Keratinocyte (primary cell): ENCODE measurements around the gene TTC13. TPM values are rescaled to one million over a fixed set of nuclear protein-coding genes. Genes with fewer than 3 reads are reported as not detected.
"Not testable (repeated sequence)": the region's sequence is repeated elsewhere in the genome, so short reads cannot be mapped to it uniquely, and the experiment has no call there.

ENCODE experiments used
- DNase-seq: peaks from one replicate; pipeline ENCODE4 v3.0.0-alpha.2; 2011; ENCODE audit warnings: low read depth, missing footprints, low spot score
- FAIRE-seq: peaks from 2 replicates; lab custom pipeline; 2011; peaks lifted over from hg19 to GRCh38; lab: Jason Lieb, UNC
- H2AFZ ChIP-seq: 2 replicates; pipeline ENCODE4 v1.6.0; 2012; ENCODE audit warnings: low read length, control low read depth, inconsistent platforms; ENCODE audit not compliant: control insufficient read depth
- H3K27ac ChIP-seq: 2 replicates; pipeline ENCODE4 v1.5.1; 2011; ENCODE audit warnings: low read length; ENCODE audit not compliant: control insufficient read depth, insufficient read depth
- H3K27me3 ChIP-seq: 3 replicates; pipeline ENCODE4 v1.6.0; 2011; ENCODE audit warnings: low read length; ENCODE audit not compliant: control insufficient read depth, insufficient read depth; ENCODE audit errors: extremely low read depth
- H3K36me3 ChIP-seq, 2 experiments: 2 replicates in 1 of 2; 3 replicates in 1 of 2; pipeline ENCODE4 v1.5.1; 2011; ENCODE audit warnings: low read length in 2 of 2, mild to moderate bottlenecking in 1 of 2; ENCODE audit not compliant: control insufficient read depth in 2 of 2, insufficient read depth in 2 of 2; ENCODE audit errors: extremely low read depth in 1 of 2
- H3K4me1 ChIP-seq: 3 replicates; pipeline ENCODE4 v1.5.1; 2011; ENCODE audit warnings: low read length; ENCODE audit not compliant: control insufficient read depth, insufficient read depth; ENCODE audit errors: extremely low read depth
- H3K4me2 ChIP-seq: 3 replicates; pipeline ENCODE4 v1.6.0; 2011; ENCODE audit warnings: low read depth, low read length; ENCODE audit not compliant: control insufficient read depth, insufficient read depth; ENCODE audit errors: extremely low read depth
- H3K4me3 ChIP-seq, 3 experiments: fragments of 200-600 bp in 1 of 3; sonication (generic) in 1 of 3; 2 replicates in 2 of 3; 3 replicates in 1 of 3; pipeline ENCODE4 v1.5.1; 2011 to 2016; ENCODE audit warnings: low read length in 3 of 3, mild to moderate bottlenecking in 3 of 3, control low read depth in 2 of 3, inconsistent platforms in 1 of 3, low read depth in 1 of 3, mixed read lengths in 1 of 3, mixed run types in 1 of 3, moderate library complexity in 1 of 3; ENCODE audit not compliant: control insufficient read depth in 2 of 3, insufficient read depth in 2 of 3; ENCODE audit errors: extremely low read depth in 1 of 3
- H3K79me2 ChIP-seq: 2 replicates; pipeline ENCODE4 v1.6.0; 2012; ENCODE audit warnings: low read length; ENCODE audit not compliant: control insufficient read depth, insufficient read depth
- H3K9ac ChIP-seq: 3 replicates; pipeline ENCODE4 v1.6.0; 2011; ENCODE audit warnings: low read length; ENCODE audit not compliant: control insufficient read depth, insufficient read depth; ENCODE audit errors: extremely low read depth
- H3K9me1 ChIP-seq: 3 replicates; pipeline ENCODE4 v1.6.0; 2011; ENCODE audit warnings: low read length; ENCODE audit not compliant: control insufficient read depth, insufficient read depth; ENCODE audit errors: extremely low read depth
- H3K9me3 ChIP-seq: 2 replicates; pipeline ENCODE4 v1.5.1; 2012; ENCODE audit warnings: low read depth, low read length; ENCODE audit not compliant: control insufficient read depth
- H4K20me1 ChIP-seq: 3 replicates; pipeline ENCODE4 v1.6.0; 2011; ENCODE audit warnings: low read length; ENCODE audit not compliant: control insufficient read depth, insufficient read depth; ENCODE audit errors: extremely low read depth
- CTCF ChIP-seq, 3 experiments: IDR thresholded peaks in 1 of 3; conservative IDR thresholded peaks in 1 of 3; optimal IDR thresholded peaks in 1 of 3; 2 replicates in 2 of 3; 3 replicates in 1 of 3; pipeline versions ENCODE3 to v1.5.1; 2011; ENCODE audit warnings: low read length in 3 of 3, mild to moderate bottlenecking in 3 of 3, moderate library complexity in 2 of 3, control low read depth in 1 of 3, inconsistent platforms in 1 of 3; ENCODE audit not compliant: insufficient read depth in 2 of 3; ENCODE audit errors: extremely low read depth in 1 of 3
- EZH2 ChIP-seq: IDR thresholded peaks from one replicate; pipeline ENCODE4 v1.6.1; 2012; ENCODE audit warnings: inconsistent platforms, mild to moderate bottlenecking, low read length, moderate library complexity
- dilution Hi-C: fragments of 300-500 bp; cut with MboI; formaldehyde crosslinking; loops from one replicate; pipeline ENCODE4 v1.7.0; 2020; ENCODE audit warnings: low sequenced_read_pairs; ENCODE audit not compliant: extremely low pct_ligation_motif_present
- polyA plus RNA-seq, 5 experiments: library from polyadenylated mRNA; depleted of rRNA in 3 of 5; stranded (reverse) in 3 of 5; stranded (forward) in 1 of 5; unstranded in 1 of 5; fragments of >200 nt; gene quantifications; 1 replicate in 1 of 5; 2 replicates in 3 of 5; 3 replicates in 1 of 5; pipeline versions ENCODE4 v1.2.1 to v1.2.3, GENCODE V29; 2011 to 2012; ENCODE audit warnings: missing spikeins in 2 of 5, low read depth in 1 of 5, low replicate concordance in 1 of 5

The TTC13 gene
- polyA plus RNA-seq, 1 donor (not counting 4 experiments of a cell fraction or from before 2014, with no cell fraction given) = 8.3 TPM

DNA sequence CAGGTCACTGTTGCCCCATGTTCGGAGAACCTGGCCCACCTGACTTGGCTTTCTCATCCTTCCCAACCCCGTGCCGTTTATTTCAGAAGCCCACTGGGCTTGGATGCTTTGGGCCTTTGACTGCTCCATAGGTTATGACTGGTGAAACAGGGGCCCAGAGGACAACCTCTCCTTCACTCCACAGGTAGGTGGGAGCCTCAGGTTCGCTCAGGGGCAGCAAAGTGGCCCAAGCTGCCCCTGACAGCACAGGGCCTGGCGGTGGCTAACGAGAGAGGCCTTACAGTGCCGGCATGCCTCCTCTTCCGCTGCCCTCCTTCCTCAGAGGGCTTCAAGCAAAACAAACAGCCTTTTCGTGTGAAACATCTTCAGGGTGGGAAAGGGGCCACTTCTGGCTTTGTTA is 44.5 kb upstream of the TTC13 start:
- Histone ChIP-seq H3K79me2 (peaks cover 6% of the 10 kb centered on the region), H3K27me3 (no peaks in the 10 kb centered on the region), H3K9ac (no peak overlapping the region), H4K20me1 (no peaks in the 10 kb centered on the region), H3K27ac (no peak overlapping the region), H3K9me3 (no peaks in the 10 kb centered on the region), H3K4me1 (peaks cover 25% of the 10 kb centered on the region), H3K36me3 (peaks cover 0 to 2% of the 10 kb centered on the region in 2 experiments), H3K9me1 (no peaks in the 10 kb centered on the region), H2AFZ (no peak overlapping the region), H3K4me2 (no peak overlapping the region), H3K4me3 (no peak overlapping the region)
- dilution Hi-C loops = no loop called here
- no peak for TF ChIP-seq CTCF (optimal IDR thresholded peaks at IDR 0.05 in 1 of 3, IDR thresholded peaks at IDR 0.05 in 1 of 3, conservative IDR thresholded peaks at IDR 0.05 in 1 of 3; ENCODE audit: extremely low read depth in 1 of 3, insufficient read depth in 2 of 3, low read length in 3 of 3)
- TF ChIP-seq EZH2 = no peak
- DNase-seq (no peak), FAIRE-seq (no peak)

DNA sequence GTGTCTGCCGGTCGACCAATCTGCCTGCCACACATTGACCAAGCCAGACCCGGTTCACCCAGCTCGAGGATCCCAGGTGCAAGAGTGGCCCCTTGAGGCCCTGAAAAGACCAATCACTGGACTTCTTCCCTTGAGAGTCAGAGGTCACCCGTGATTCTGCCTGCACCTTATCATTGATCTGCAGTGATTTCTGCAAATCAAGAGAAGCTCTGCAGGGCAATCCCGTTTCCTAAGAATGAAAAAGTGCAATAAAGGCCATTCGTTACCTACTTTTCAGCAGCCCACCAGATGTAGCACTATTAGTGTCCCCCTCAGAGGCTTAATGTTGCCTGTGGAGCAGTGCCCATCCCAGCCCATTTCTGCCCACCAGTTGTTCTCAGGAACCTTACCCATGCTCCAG is 43.9 kb upstream of the TTC13 start:
- H3K36me3 ChIP-seq, H3K9me1 ChIP-seq, dilution Hi-C loops, H3K9ac ChIP-seq, DNase-seq, H3K27me3 ChIP-seq, H2AFZ ChIP-seq, H3K4me2 ChIP-seq, H3K27ac ChIP-seq, FAIRE-seq, H4K20me1 ChIP-seq, H3K79me2 ChIP-seq, H3K9me3 ChIP-seq, H3K4me3 ChIP-seq: not testable (repeated sequence)
- H3K4me1 ChIP-seq = peaks cover 27% of the 10 kb centered on the region

DNA sequence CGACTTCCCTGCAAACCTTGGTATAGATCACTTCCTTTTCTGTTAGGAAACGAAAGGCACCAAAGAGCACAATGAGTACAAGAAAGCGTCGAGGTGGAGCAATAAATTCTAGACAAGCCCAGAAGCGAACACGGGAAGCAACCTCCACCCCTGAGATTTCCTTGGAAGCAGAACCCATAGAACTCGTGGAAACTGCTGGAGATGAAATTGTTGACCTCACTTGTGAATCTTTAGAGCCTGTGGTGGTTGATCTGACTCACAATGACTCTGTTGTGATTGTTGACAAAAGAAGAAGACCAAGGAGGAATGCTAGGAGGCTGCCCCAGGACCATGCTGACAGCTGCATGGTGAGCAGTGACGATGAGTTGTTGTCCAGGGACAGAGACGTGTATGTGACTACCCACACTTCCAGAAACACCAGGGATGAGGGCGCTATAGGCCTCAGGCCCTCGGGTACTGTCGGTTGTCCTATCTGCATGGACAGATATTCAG is 42.9 kb upstream of the TTC13 start:
- no peaks in the 10 kb centered on the region for H3K9me3 ChIP-seq
- H3K4me3 ChIP-seq = no peak overlapping the region
- H3K27ac ChIP-seq = no peak overlapping the region
- peak; percentile 36 for FAIRE-seq
- dilution Hi-C loops = no loop called here
- no peaks in the 10 kb centered on the region for H3K27me3 ChIP-seq
- H4K20me1 ChIP-seq = no peaks in the 10 kb centered on the region
- no peak overlapping the region for H2AFZ ChIP-seq
- H3K9me1 ChIP-seq = no peaks in the 10 kb centered on the region
- H3K36me3 ChIP-seq = no peaks in the 10 kb centered on the region
- DNase-seq = no peak
- peaks cover 31% of the 10 kb centered on the region for H3K4me1 ChIP-seq
- no peaks in the 10 kb centered on the region for H3K79me2 ChIP-seq
- no peak for TF ChIP-seq CTCF (optimal IDR thresholded peaks at IDR 0.05 in 1 of 3, IDR thresholded peaks at IDR 0.05 in 1 of 3, conservative IDR thresholded peaks at IDR 0.05 in 1 of 3; ENCODE audit: extremely low read depth in 1 of 3, insufficient read depth in 2 of 3, low read length in 3 of 3)
- TF ChIP-seq EZH2 = no peak
- H3K9ac ChIP-seq = no peak overlapping the region
- H3K4me2 ChIP-seq = no peak overlapping the region
